Naive thymus-derived CD4-positive, alpha-beta T cell (primary cell): ENCODE data around the gene ZNF563. TPM values are rescaled to one million over a fixed set of nuclear protein-coding genes. Genes with fewer than 3 reads are reported as not detected.
A peak's percentile ranks its signal among the peaks of the same experiment; 100 is the strongest.

ENCODE experiments used
- ATAC-seq: fragments of 150-1000 bp; cut with Tn5 transposase; 2 replicates; pipeline ENCODE4 v1.10.0; 2021; ENCODE audit warnings: mild to moderate bottlenecking, moderate library complexity
- CTCF ChIA-PET: fragments of 350-600 bp; sonication (Branson Sonifier 250); formaldehyde crosslinking; loops from one replicate; lab custom pipeline; 2021; ENCODE audit warnings: antibody characterized with exemption; lab: Charles Lee
- POLR2A ChIA-PET: fragments of 350-600 bp; sonication (Branson Sonifier 250); formaldehyde crosslinking; loops from one replicate; lab custom pipeline; 2021; ENCODE audit warnings: antibody characterized with exemption, inconsistent platforms; lab: Charles Lee
- DNase-seq, 9 donors: peaks; one replicate each; pipeline versions ENCODE4 v3.0.0 to v3.0.0-alpha.2; 2020 to 2022; ENCODE audit warnings: mixed read lengths in 1 of 9
- H3K27ac ChIP-seq: one replicate; pipeline ENCODE4 v1.7.0; 2013; ENCODE audit warnings: mild to moderate bottlenecking, low read depth, low read length, moderate library complexity
- H3K27me3 ChIP-seq, 2 donors: one replicate each; pipeline ENCODE4 v1.7.0; 2013; ENCODE audit warnings: low read length in 2 of 2, mild to moderate bottlenecking in 2 of 2, moderate library complexity in 2 of 2; ENCODE audit not compliant: control insufficient read depth in 2 of 2, insufficient read depth in 2 of 2
- H3K36me3 ChIP-seq, 3 experiments: 1 replicate in 2 of 3; 2 replicates in 1 of 3; pipeline ENCODE4 v1.7.0; 2013; ENCODE audit warnings: low read length in 3 of 3, mild to moderate bottlenecking in 3 of 3, moderate library complexity in 1 of 3; ENCODE audit not compliant: insufficient read depth in 3 of 3, control insufficient read depth in 2 of 3
- H3K4me1 ChIP-seq, 2 donors: one replicate each; pipeline ENCODE4 v1.7.0; 2013; ENCODE audit warnings: low read length in 2 of 2, mild to moderate bottlenecking in 2 of 2, moderate library complexity in 1 of 2; ENCODE audit not compliant: control insufficient read depth in 2 of 2, insufficient read depth in 2 of 2
- H3K4me3 ChIP-seq: 2 replicates; pipeline ENCODE4 v1.7.0; 2013; ENCODE audit warnings: mild to moderate bottlenecking, low read length
- H3K9me3 ChIP-seq, 3 experiments: 1 replicate in 2 of 3; 2 replicates in 1 of 3; pipeline ENCODE4 v1.7.0; 2013; ENCODE audit warnings: low read length in 3 of 3; ENCODE audit not compliant: control insufficient read depth in 2 of 3
- H3K27ac Mint-ChIP-seq, 9 donors: one replicate each; pipeline ENCODE4 v1.8.0; 2020 to 2022; ENCODE audit warnings: mixed read lengths in 9 of 9, mild to moderate bottlenecking in 8 of 9, moderate library complexity in 5 of 9, inconsistent platforms in 2 of 9
- H3K27me3 Mint-ChIP-seq, 5 donors: one replicate each; pipeline ENCODE4 v1.8.0; 2021 to 2022; ENCODE audit warnings: mixed read lengths in 5 of 5, mild to moderate bottlenecking in 1 of 5
- H3K36me3 Mint-ChIP-seq, 5 donors: one replicate each; pipeline ENCODE4 v1.8.0; 2020 to 2022; ENCODE audit warnings: mixed read lengths in 5 of 5, mild to moderate bottlenecking in 3 of 5, inconsistent platforms in 1 of 5
- H3K4me1 Mint-ChIP-seq, 7 donors: one replicate each; pipeline ENCODE4 v1.8.0; 2020 to 2022; ENCODE audit warnings: mixed read lengths in 7 of 7, mild to moderate bottlenecking in 3 of 7, inconsistent platforms in 1 of 7
- H3K4me3 Mint-ChIP-seq, 10 donors: one replicate each; pipeline ENCODE4 v1.8.0; 2020 to 2022; ENCODE audit warnings: mild to moderate bottlenecking in 10 of 10, mixed read lengths in 10 of 10, moderate library complexity in 6 of 10, inconsistent platforms in 2 of 10
- H3K9me3 Mint-ChIP-seq, 11 donors: one replicate each; pipeline ENCODE4 v1.8.0; 2020 to 2022; ENCODE audit warnings: mixed read lengths in 11 of 11, mild to moderate bottlenecking in 4 of 11, inconsistent platforms in 1 of 11, moderate library complexity in 1 of 11
- intact Hi-C, 2 donors: fragments of 100-400 bp; cut with micrococcal nuclease; formaldehyde crosslinking; loops; one replicate each; pipeline ENCODE4 v1.15.1; 2023
- polyA plus RNA-seq, 2 donors: library from polyadenylated mRNA; unstranded; fragments of 300-500 nt; fragmentation: Illumina TruSeq; gene quantifications; one replicate each; pipeline ENCODE4 v1.2.3, GENCODE V29; 2021
- total RNA-seq, 6 experiments: library from RNA in 5 of 6; stranded (reverse) in 5 of 6; gene quantifications; 1 replicate in 5 of 6; 2 replicates in 1 of 6; pipeline ENCODE4 v1.2.3 and lab custom pipeline; 2021 to 2026

The ZNF563 gene
- total and polyA plus RNA-seq, 7 experiments from 2014 or later: 2.8 to 23.2 (median 6.8) TPM

DNA sequence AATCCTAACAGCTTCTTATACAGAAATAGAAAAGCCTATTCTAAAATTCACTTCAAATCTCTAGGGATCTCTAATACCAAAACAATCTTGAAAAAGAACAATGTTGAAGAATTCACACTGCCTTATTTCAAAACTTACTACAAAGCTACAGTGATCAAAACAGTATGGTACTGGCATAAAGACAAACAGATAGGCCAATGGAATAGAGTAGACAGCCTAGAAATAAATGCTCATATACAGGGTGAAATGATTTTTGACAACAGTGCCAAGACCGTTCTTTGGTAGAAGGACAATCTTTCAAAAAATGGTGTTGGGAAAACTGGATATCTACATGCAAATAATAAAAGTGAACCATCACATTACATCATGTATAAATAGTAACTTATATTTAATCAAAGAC lies 11.8 kb upstream of the ZNF563 start:
- Histone ChIP-seq H3K27me3 (no peaks in the 10 kb centered on the region), H3K4me3 (no peak overlapping the region), H3K9me3 (peaks cover 6 to 19% (median 7%) of the 10 kb centered on the region in 3 experiments), H3K36me3 (no peaks in the 10 kb centered on the region), H3K4me1 (no peaks in the 10 kb centered on the region), H3K27ac (no peak overlapping the region)
- ChIA-PET CTCF (interaction anchor here (0.9 kb wide), 1 partner anchor 161 kb away, joined by 3 read pairs; no protein-coding TSS in a partner anchor), POLR2A (interaction anchor here (1.2 kb wide), 1 partner anchor 12 kb away, joined by 6 read pairs; the partner anchor contains the start of gene ZNF563)
- DNase-seq: no peak
- Mint-ChIP-seq H3K4me3 (no peak overlapping the region), H3K27me3 (no peaks in the 10 kb centered on the region), H3K9me3 (peaks cover 3 to 69% (median 36%) of the 10 kb centered on the region in 11 donors), H3K4me1 (peaks cover 0 to 2% (median 0%) of the 10 kb centered on the region in 7 donors), H3K36me3 (peaks cover 9 to 33% (median 13%) of the 10 kb centered on the region in 5 donors), H3K27ac (no peak overlapping the region)
- no peak for ATAC-seq
- intact Hi-C loops: loop anchor here in 1 of 2 donors (10.0 kb wide), 1 partner anchor 290 kb away; the partner anchor contains the start of gene ZNF878

DNA sequence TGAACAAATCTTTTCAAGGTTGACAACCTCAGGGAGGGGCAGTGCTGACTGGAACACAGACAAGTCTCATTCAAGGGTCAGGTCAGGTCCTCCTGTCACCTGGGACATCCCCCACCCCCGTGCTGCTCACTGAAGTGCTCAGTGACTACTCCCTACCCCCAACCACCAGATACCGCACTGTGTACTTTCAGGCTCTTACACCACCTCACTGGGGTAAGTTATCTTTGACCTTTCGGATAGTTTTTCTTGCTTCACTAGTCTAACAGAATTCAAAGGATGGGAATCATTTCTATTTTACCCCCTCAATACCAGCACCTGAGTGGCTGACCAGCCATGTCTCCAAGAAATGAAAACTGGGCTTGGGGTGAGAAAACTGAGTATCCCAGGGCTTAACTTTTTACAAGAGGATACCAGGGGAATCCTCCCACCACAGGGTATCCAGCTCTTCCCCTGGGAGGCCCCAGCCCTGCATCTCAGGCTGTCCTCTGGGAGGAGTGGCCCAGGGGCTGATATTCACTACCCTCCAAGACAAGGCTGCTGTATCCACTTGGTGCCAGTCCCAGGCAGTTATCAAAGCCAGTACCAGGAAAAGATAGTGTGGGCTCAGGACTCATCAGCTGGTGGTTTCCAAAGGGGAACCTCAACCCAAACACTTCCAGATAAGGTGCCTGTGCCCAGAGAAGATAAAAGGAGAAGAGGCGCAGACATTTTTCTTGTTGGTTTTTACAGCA lies 2.1 kb downstream of the ZNF563 start:
- Mint-ChIP-seq H3K36me3 (peaks cover 0 to 28% (median 9%) of the 10 kb centered on the region in 5 donors), H3K4me3 (peak overlapping the region; percentile 90 to 100 (median 96)), H3K27ac (peak overlapping the region; percentile 81 to 99 (median 95)), H3K9me3 (peaks cover 0 to 13% (median 0%) of the 10 kb centered on the region in 11 donors), H3K27me3 (no peaks in the 10 kb centered on the region), H3K4me1 (peaks cover 27 to 63% (median 55%) of the 10 kb centered on the region in 7 donors)
- Histone ChIP-seq H3K9me3 (no peaks in the 10 kb centered on the region), H3K27me3 (no peaks in the 10 kb centered on the region), H3K36me3 (peaks cover 0 to 5% (median 0%) of the 10 kb centered on the region in 3 experiments), H3K4me1 (peaks cover 9 to 22% of the 10 kb centered on the region in 2 donors), H3K27ac (peak overlapping the region; percentile 92), H3K4me3 (peak overlapping the region; percentile 61)
- CTCF ChIA-PET: no interaction called here
- intact Hi-C loops: loop anchor here (5.0 to 10.0 kb wide), 4 partner anchors 163 to 336 kb away; partner anchors contain the start of genes MAN2B1 (in 2 of the 2), WDR83 (in 2 of the 2) and ZNF20 (in 1 of the 2)
- peak in 7 of 9 donors; percentile 5 to 68 (median 15) for DNase-seq
- ATAC-seq: peak; percentile 14
- POLR2A ChIA-PET: interaction anchor here (0.6 to 4.4 kb wide), 6 partner anchors 23 to 152 kb away, joined by 3 to 164 read pairs (median 9); partner anchors contain the start of genes ZNF44, ZNF442 and ZNF709

GRCh38 chr19:12330340-12330739 lies 3.1 kb downstream of the ZNF563 start:
- intact Hi-C loops: loop anchor here (5.0 to 10.0 kb wide), 4 partner anchors 164 to 337 kb away; partner anchors contain the start of genes MAN2B1 (in 2 of the 2), WDR83 (in 2 of the 2) and ZNF20 (in 1 of the 2)
- H3K36me3 Mint-ChIP-seq: peaks cover 0 to 36% (median 17%) of the 10 kb centered on the region in 5 donors
- ChIA-PET CTCF (no interaction called here), POLR2A (interaction anchor here (4.4 kb wide), 1 partner anchor 37 kb away, joined by 164 read pairs; the partner anchor contains the start of gene ZNF44)
- DNase-seq (no peak), ATAC-seq (no peak)
- Histone ChIP-seq H3K27ac (no peak overlapping the region), H3K4me3 (no peak overlapping the region), H3K4me1 (peaks cover 9 to 22% of the 10 kb centered on the region in 2 donors), H3K9me3 (no peaks in the 10 kb centered on the region), H3K36me3 (peaks cover 0 to 5% (median 0%) of the 10 kb centered on the region in 3 experiments), H3K27me3 (no peaks in the 10 kb centered on the region)
- H3K9me3 Mint-ChIP-seq: peaks cover 0 to 17% (median 0%) of the 10 kb centered on the region in 11 donors
- H3K27me3 Mint-ChIP-seq: no peaks in the 10 kb centered on the region
- H3K27ac Mint-ChIP-seq: peak overlapping the region in 7 of 9 donors; percentile 69 to 99 (median 95)
- peaks cover 29 to 72% (median 63%) of the 10 kb centered on the region in 7 donors for H3K4me1 Mint-ChIP-seq
- H3K4me3 Mint-ChIP-seq: peak overlapping the region in 6 of 10 donors; percentile 90 to 100 (median 96)

DNA sequence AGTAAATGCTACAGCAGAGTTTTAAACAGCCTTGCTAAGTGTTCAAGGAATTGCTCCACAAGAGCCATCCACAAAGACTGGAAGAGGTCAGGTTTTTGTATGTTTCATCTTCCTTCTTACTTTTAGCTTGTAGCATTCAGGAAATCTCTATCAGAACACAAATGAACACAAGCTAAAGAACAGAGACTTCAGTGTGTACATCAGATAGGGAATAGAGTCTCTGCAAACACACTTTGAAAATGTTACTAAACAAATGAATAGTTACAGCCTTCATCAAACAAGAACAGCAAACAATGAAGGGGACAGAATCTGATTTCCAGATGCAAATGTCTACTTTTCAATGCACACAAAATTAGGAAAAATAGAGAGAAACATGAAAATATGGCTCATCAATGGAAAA lies 7.7 kb downstream of the ZNF563 start:
- Mint-ChIP-seq H3K4me3 (peak overlapping the region in 1 of 10 donors; percentile 7), H3K27ac (peak overlapping the region in 2 of 9 donors; percentile 16 to 60), H3K27me3 (no peaks in the 10 kb centered on the region), H3K4me1 (peaks cover 3 to 45% (median 39%) of the 10 kb centered on the region in 7 donors), H3K9me3 (peaks cover 0 to 36% (median 8%) of the 10 kb centered on the region in 11 donors), H3K36me3 (peaks cover 14 to 63% (median 53%) of the 10 kb centered on the region in 5 donors)
- no peak overlapping the region for H3K27ac ChIP-seq
- H3K4me1 ChIP-seq: peaks cover 0 to 2% of the 10 kb centered on the region in 2 donors
- peaks cover 0 to 30% (median 0%) of the 10 kb centered on the region in 3 experiments for H3K36me3 ChIP-seq
- intact Hi-C loops: no loop called here
- H3K9me3 ChIP-seq: peaks cover 0 to 5% (median 0%) of the 10 kb centered on the region in 3 experiments
- ChIA-PET CTCF (no interaction called here), POLR2A (no interaction called here)
- H3K4me3 ChIP-seq: no peak overlapping the region
- no peak for DNase-seq
- ATAC-seq: no peak
- H3K27me3 ChIP-seq: no peaks in the 10 kb centered on the region

- peaks cover 0 to 7% (median 6%) of the 10 kb centered on the region in 7 donors for H3K4me1 Mint-ChIP-seq
- H3K27ac ChIP-seq: no peak overlapping the region
- ChIA-PET POLR2A (no interaction called here), CTCF (no interaction called here)
- no peak overlapping the region for H3K4me3 Mint-ChIP-seq
- H3K27me3 Mint-ChIP-seq: no peaks in the 10 kb centered on the region
- H3K9me3 ChIP-seq: peaks cover 5 to 15% (median 8%) of the 10 kb centered on the region in 3 experiments
- no peak for ATAC-seq
- H3K4me3 ChIP-seq: no peak overlapping the region
- peaks cover 12 to 52% (median 25%) of the 10 kb centered on the region in 11 donors for H3K9me3 Mint-ChIP-seq
- H3K4me1 ChIP-seq: no peaks in the 10 kb centered on the region
- H3K27me3 ChIP-seq: no peaks in the 10 kb centered on the region
- no peak overlapping the region for H3K27ac Mint-ChIP-seq
- H3K36me3 Mint-ChIP-seq: peaks cover 32 to 76% (median 64%) of the 10 kb centered on the region in 5 donors
- intact Hi-C loops: no loop called here
- DNase-seq: no peak
- H3K36me3 ChIP-seq: peaks cover 0 to 63% (median 20%) of the 10 kb centered on the region in 3 experiments
Measured at GRCh38 chr19:12318782-12319413, 14.5 kb downstream of the ZNF563 start.

- intact Hi-C loops: no loop called here
- Histone ChIP-seq H3K4me1 (no peaks in the 10 kb centered on the region), H3K9me3 (peaks cover 0 to 11% (median 8%) of the 10 kb centered on the region in 3 experiments), H3K36me3 (peaks cover 0 to 25% (median 16%) of the 10 kb centered on the region in 3 experiments), H3K27ac (no peak overlapping the region), H3K27me3 (no peaks in the 10 kb centered on the region), H3K4me3 (no peak overlapping the region)
- POLR2A ChIA-PET: no interaction called here
- DNase-seq (no peak), ATAC-seq (no peak)
- no peaks in the 10 kb centered on the region for H3K27me3 Mint-ChIP-seq
- H3K4me1 Mint-ChIP-seq: peaks cover 0 to 11% (median 6%) of the 10 kb centered on the region in 7 donors
- CTCF ChIA-PET: no interaction called here
- peaks cover 17 to 49% (median 44%) of the 10 kb centered on the region in 5 donors for H3K36me3 Mint-ChIP-seq
- no peak overlapping the region for H3K4me3 Mint-ChIP-seq
- H3K9me3 Mint-ChIP-seq: peaks cover 6 to 36% (median 16%) of the 10 kb centered on the region in 11 donors
- H3K27ac Mint-ChIP-seq: peak overlapping the region in 2 of 9 donors; percentile 14
Measured at GRCh38 chr19:12314553-12314952, 18.9 kb downstream of the ZNF563 start.
